Loucy (cell line): ENCODE results near the gene PCDHGB4.

Experiments
- H2AFZ ChIP-seq: fragments of 200-600 bp; sonication (generic); 2 replicates; pipeline ENCODE4 v1.6.0; 2016; ENCODE audit warnings: antibody characterized with exemption, mild to moderate bottlenecking, low read length, moderate library complexity
- H3F3A ChIP-seq: fragments of 200-600 bp; 2 replicates; pipeline ENCODE4 v1.6.0; 2016; ENCODE audit warnings: antibody characterized with exemption, low read depth, mild to moderate bottlenecking
- H3K27me3 ChIP-seq: fragments of 200-600 bp; sonication (generic); 2 replicates; pipeline ENCODE4 v1.6.1; 2014; ENCODE audit warnings: low read length, mild to moderate bottlenecking; ENCODE audit not compliant: insufficient read depth, poor library complexity, severe bottlenecking
- H3K36me3 ChIP-seq: fragments of 200-600 bp; sonication (generic); 2 replicates; pipeline ENCODE4 v1.6.1; 2016; ENCODE audit warnings: low read length; ENCODE audit not compliant: insufficient read depth
- H3K4me1 ChIP-seq: fragments of 200-600 bp; sonication (generic); 2 replicates; pipeline ENCODE4 v1.5.1; 2014; ENCODE audit warnings: low read length, mild to moderate bottlenecking; ENCODE audit not compliant: insufficient read depth, poor library complexity, severe bottlenecking
- H3K4me2 ChIP-seq: fragments of 200-600 bp; sonication (generic); 2 replicates; pipeline ENCODE4 v1.6.0; 2014; ENCODE audit warnings: antibody characterized with exemption, low read length, low read depth, mild to moderate bottlenecking; ENCODE audit not compliant: poor library complexity, severe bottlenecking
- H3K4me3 ChIP-seq: fragments of 200-600 bp; sonication (generic); 2 replicates; pipeline ENCODE4 v1.5.1; 2014; ENCODE audit warnings: low read length, mild to moderate bottlenecking, mixed read lengths; ENCODE audit not compliant: poor library complexity, severe bottlenecking
- H3K79me2 ChIP-seq: fragments of 200-600 bp; sonication (generic); 2 replicates; pipeline ENCODE4 v1.6.1; 2014; ENCODE audit warnings: low read length; ENCODE audit not compliant: insufficient read depth
- H3K9ac ChIP-seq: fragments of 200-600 bp; sonication (generic); 2 replicates; pipeline ENCODE4 v1.6.0; 2014; ENCODE audit warnings: mild to moderate bottlenecking, low read depth, low read length, moderate library complexity; ENCODE audit not compliant: poor library complexity, severe bottlenecking
- H3K9me2 ChIP-seq: fragments of 200-600 bp; sonication (generic); replicated peaks from 2 replicates; pipeline ENCODE4 v1.6.1; 2016; ENCODE audit warnings: low read depth, low read length, mixed read lengths
- H3K9me3 ChIP-seq: fragments of 200-600 bp; sonication (generic); 2 replicates; pipeline ENCODE4 v1.6.1; 2014; ENCODE audit warnings: mild to moderate bottlenecking, antibody characterized with exemption, low read length, low read depth; ENCODE audit not compliant: insufficient read depth
- H4K20me1 ChIP-seq: fragments of 200-600 bp; sonication (generic); 2 replicates; pipeline ENCODE4 v1.6.0; 2014; ENCODE audit warnings: antibody characterized with exemption, low read length, mild to moderate bottlenecking; ENCODE audit not compliant: insufficient read depth, poor library complexity, severe bottlenecking
- EZH2phosphoT487 ChIP-seq: fragments of 200-600 bp; IDR thresholded peaks from 2 replicates; pipeline ENCODE4 v1.6.1; 2018; ENCODE audit warnings: antibody characterized with exemption, mild to moderate bottlenecking, moderate library complexity, borderline replicate concordance
- TF ChIP-seq, protein P1 (sequence below): fragments of 200-600 bp; sonication (generic); conservative IDR thresholded peaks from 2 replicates; pipeline ENCODE4 v1.5.1; 2014; ENCODE audit warnings: mild to moderate bottlenecking, antibody characterized with exemption, low read length

The PCDHGB4 gene

DNA sequence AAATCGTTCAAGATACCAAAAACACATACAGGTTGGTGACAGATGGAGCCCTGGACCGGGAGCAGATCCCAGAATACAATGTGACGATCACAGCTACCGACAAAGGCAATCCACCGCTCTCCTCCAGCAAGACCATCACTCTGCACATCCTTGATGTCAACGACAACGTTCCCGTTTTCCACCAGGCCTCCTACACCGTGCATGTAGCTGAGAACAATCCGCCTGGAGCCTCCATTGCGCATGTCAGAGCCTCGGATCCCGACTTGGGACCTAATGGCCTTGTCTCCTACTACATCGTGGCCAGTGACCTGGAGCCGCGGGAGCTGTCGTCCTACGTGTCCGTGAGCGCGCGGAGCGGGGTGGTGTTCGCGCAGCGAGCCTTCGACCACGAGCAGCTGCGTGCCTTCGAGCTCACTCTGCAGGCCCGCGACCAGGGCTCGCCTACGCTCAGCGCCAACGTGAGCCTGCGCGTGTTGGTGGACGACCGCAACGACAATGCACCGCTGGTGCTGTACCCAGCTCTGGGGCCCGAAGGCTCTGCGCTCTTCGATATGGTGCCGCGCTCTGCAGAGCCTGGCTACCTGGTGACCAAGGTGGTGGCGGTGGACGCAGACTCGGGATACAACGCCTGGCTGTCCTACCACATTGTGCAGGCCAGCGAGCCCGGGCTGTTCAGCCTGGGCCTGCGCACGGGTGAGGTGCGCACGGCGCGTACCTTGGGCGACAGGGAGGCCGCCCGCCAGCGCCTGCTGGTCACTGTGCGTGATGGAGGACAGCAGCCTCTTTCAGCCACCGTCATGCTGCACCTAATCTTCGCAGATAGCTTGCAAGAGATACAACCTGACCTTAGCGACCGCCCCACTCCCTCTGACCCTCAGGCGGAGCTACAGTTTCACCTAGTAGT lies 15.7 kb upstream of the PCDHGB4 start:
- Histone ChIP-seq H3K4me2 (no peak overlapping the region), H3K36me3 (no peaks in the 10 kb centered on the region), H3K9me3 (peaks cover 2% of the 10 kb centered on the region; the same call in 1 of the 2 replicates), H4K20me1 (no peaks in the 10 kb centered on the region), H3K4me1 (no peaks in the 10 kb centered on the region), H2AFZ (no peak overlapping the region), H3K9ac (no peak overlapping the region), H3K79me2 (no peaks in the 10 kb centered on the region), H3F3A (no peaks in the 10 kb centered on the region), H3K27me3 (no peaks in the 10 kb centered on the region), H3K4me3 (no peak overlapping the region), H3K9me2 (no peaks in the 10 kb centered on the region)
- no peak for TF ChIP-seq EZH2phosphoT487
- TF ChIP-seq, protein P1, sequence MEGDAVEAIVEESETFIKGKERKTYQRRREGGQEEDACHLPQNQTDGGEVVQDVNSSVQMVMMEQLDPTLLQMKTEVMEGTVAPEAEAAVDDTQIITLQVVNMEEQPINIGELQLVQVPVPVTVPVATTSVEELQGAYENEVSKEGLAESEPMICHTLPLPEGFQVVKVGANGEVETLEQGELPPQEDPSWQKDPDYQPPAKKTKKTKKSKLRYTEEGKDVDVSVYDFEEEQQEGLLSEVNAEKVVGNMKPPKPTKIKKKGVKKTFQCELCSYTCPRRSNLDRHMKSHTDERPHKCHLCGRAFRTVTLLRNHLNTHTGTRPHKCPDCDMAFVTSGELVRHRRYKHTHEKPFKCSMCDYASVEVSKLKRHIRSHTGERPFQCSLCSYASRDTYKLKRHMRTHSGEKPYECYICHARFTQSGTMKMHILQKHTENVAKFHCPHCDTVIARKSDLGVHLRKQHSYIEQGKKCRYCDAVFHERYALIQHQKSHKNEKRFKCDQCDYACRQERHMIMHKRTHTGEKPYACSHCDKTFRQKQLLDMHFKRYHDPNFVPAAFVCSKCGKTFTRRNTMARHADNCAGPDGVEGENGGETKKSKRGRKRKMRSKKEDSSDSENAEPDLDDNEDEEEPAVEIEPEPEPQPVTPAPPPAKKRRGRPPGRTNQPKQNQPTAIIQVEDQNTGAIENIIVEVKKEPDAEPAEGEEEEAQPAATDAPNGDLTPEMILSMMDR = no peak

DNA sequence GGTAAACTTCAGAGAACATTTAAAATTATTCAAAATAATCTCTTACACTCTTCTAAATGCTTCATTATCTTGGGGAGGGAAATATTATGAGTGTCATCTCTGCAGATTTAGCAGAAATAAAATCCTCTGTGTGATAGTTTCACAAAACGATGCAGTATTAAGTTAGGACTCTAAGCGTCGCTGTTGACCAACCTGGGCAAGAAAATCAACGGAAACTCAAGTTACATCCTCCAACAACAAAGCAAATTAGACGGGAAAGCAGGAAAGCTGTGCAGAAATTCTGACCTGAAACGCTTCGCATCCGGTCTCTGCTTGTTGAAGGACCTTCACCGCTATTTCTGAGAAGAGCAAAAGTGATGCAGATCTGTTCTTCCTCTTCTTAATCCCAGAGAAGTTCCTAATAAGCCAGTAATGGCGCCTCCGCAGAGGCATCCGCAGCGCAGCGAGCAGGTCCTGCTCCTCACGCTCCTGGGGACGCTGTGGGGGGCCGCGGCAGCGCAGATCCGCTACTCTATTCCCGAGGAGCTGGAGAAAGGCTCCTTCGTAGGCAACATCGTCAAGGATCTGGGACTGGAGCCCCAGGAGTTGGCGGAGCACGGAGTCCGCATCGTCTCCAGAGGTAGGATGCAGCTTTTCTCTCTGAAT lies 13.7 kb upstream of the PCDHGB4 start, which contains the start of gene PCDHGA6:
Gene PCDHGA6, plus strand, starts transcription at position 219 of the 645 bp plus-strand sequence. Its CDS starts 193 bp downstream, at position 412.
- H2AFZ ChIP-seq = no peak within 1 kb of the TSS
- no peaks in the 10 kb centered on the region for H4K20me1 ChIP-seq
- no peaks in the 10 kb centered on the region for H3K36me3 ChIP-seq
- H3K9me2 ChIP-seq = no peaks in the 10 kb centered on the region
- no peak within 1 kb of the TSS for H3K9ac ChIP-seq
- H3F3A ChIP-seq = no peaks in the 10 kb centered on the region
- no peaks in the 10 kb centered on the region for H3K79me2 ChIP-seq
- no peaks in the 10 kb centered on the region for H3K4me1 ChIP-seq
- peaks cover 2% of the 10 kb centered on the region; the same call in 1 of the 2 replicates for H3K9me3 ChIP-seq
- H3K4me2 ChIP-seq = no peak within 1 kb of the TSS
- TF ChIP-seq EZH2phosphoT487 = no peak
- TF ChIP-seq, protein P1 = no peak
- H3K27me3 ChIP-seq = no peaks in the 10 kb centered on the region
- H3K4me3 ChIP-seq = no peak within 1 kb of the TSS

DNA sequence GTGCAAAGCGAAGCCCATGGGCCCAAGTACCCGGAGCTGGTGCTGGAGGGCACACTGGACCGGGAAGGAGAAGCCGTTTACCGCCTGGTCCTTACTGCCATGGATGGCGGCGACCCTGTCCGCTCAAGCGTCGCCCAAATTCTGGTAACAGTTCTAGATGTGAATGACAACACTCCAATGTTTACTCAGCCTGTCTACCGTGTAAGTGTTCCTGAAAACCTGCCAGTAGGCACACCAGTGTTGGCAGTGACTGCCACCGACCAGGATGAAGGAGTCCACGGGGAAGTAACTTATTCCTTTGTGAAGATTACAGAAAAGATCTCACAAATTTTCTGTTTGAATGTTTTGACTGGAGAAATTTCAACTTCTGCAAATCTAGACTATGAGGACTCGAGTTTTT lies 12.9 kb upstream of the PCDHGB4 start:
- Histone ChIP-seq H4K20me1 (no peaks in the 10 kb centered on the region), H3K4me3 (no peak overlapping the region), H3K9ac (no peak overlapping the region), H3K36me3 (no peaks in the 10 kb centered on the region), H3K27me3 (no peaks in the 10 kb centered on the region), H2AFZ (no peak overlapping the region), H3K9me3 (peaks cover 2% of the 10 kb centered on the region; the same call in 1 of the 2 replicates), H3K9me2 (no peaks in the 10 kb centered on the region), H3K4me1 (no peaks in the 10 kb centered on the region), H3K4me2 (no peak overlapping the region), H3K79me2 (no peaks in the 10 kb centered on the region), H3F3A (no peaks in the 10 kb centered on the region)
- no peak for TF ChIP-seq EZH2phosphoT487
- TF ChIP-seq, protein P1 = no peak
